ENCODE measurements around the gene JAKMIP3.

Gene JAKMIP3

GRCh38 chr10:132068431-132069121, 2.8 kb downstream of the JAKMIP3 start:
- no peak for TF ChIP-seq CTCF (IDR thresholded peaks at IDR 0.05)
- H3K27me3 Mint-ChIP-seq (ENCODE audit: low read depth, poor library complexity) = peaks cover 51% of the 10 kb centered on the region
- DNase-seq = no peak
- no peak overlapping the region for H3K27ac Mint-ChIP-seq
- H3K4me3 Mint-ChIP-seq = no peak overlapping the region
- H3K9me3 Mint-ChIP-seq = peaks cover 8% of the 10 kb centered on the region
- H3K4me1 Mint-ChIP-seq = peaks cover 9% of the 10 kb centered on the region
- H3K36me3 Mint-ChIP-seq (ENCODE audit: low read depth) = no peaks in the 10 kb centered on the region

GRCh38 chr10:132069122-132069848, 3.5 kb downstream of the JAKMIP3 start:
- H3K9me3 Mint-ChIP-seq = peaks cover 10% of the 10 kb centered on the region
- no peak for DNase-seq
- H3K36me3 Mint-ChIP-seq (ENCODE audit: low read depth) = no peaks in the 10 kb centered on the region
- no peak overlapping the region for H3K27ac Mint-ChIP-seq
- H3K4me3 Mint-ChIP-seq = no peak overlapping the region
- peaks cover 9% of the 10 kb centered on the region for H3K4me1 Mint-ChIP-seq
- H3K27me3 Mint-ChIP-seq (ENCODE audit: low read depth, poor library complexity) = peaks cover 51% of the 10 kb centered on the region
- TF ChIP-seq CTCF (IDR thresholded peaks at IDR 0.05) = no peak

- Mint-ChIP-seq H3K9me3 (peaks cover 16% of the 10 kb centered on the region), H3K27me3 (ENCODE audit: low read depth, poor library complexity) (peaks cover 47% of the 10 kb centered on the region), H3K36me3 (ENCODE audit: low read depth) (no peaks in the 10 kb centered on the region), H3K27ac (no peak overlapping the region), H3K4me3 (no peak overlapping the region), H3K4me1 (peaks cover 9% of the 10 kb centered on the region)
- no peak for TF ChIP-seq CTCF (IDR thresholded peaks at IDR 0.05)
- DNase-seq = no peak
Observed at GRCh38 chr10:132069849-132070182, 4.1 kb downstream of the JAKMIP3 start.

GRCh38 chr10:132070724-132071123, 5.0 kb downstream of the JAKMIP3 start:
- Mint-ChIP-seq H3K9me3 (peaks cover 25% of the 10 kb centered on the region), H3K27ac (no peak overlapping the region), H3K27me3 (ENCODE audit: low read depth, poor library complexity) (peaks cover 39% of the 10 kb centered on the region), H3K4me3 (no peak overlapping the region), H3K4me1 (peaks cover 7% of the 10 kb centered on the region), H3K36me3 (ENCODE audit: low read depth) (no peaks in the 10 kb centered on the region)
- TF ChIP-seq CTCF (IDR thresholded peaks at IDR 0.05) = no peak
- no peak for DNase-seq

- H3K4me1 Mint-ChIP-seq = no peaks in the 10 kb centered on the region
- TF ChIP-seq CTCF (IDR thresholded peaks at IDR 0.05) = no peak
- no peak overlapping the region for H3K27ac Mint-ChIP-seq
- H3K36me3 Mint-ChIP-seq (ENCODE audit: low read depth) = no peaks in the 10 kb centered on the region
- H3K9me3 Mint-ChIP-seq = peaks cover 30% of the 10 kb centered on the region
- H3K27me3 Mint-ChIP-seq (ENCODE audit: low read depth, poor library complexity) = peaks cover 30% of the 10 kb centered on the region
- H3K4me3 Mint-ChIP-seq = no peak overlapping the region
- DNase-seq = no peak
Observed at GRCh38 chr10:132071667-132072066, 5.9 kb downstream of the JAKMIP3 start.
